H1 (cell line): ENCODE results near the gene UBL4A.

Experiments used
- FOSL1 ChIP-seq: IDR thresholded peaks from 2 replicates; pipeline ENCODE4 v1.6.1; 2011; ENCODE audit warnings: mild to moderate bottlenecking, low read depth, low read length, moderate library complexity; ENCODE audit not compliant: insufficient read depth
- JUND ChIP-seq: IDR thresholded peaks from 2 replicates; pipeline ENCODE4 v1.6.1; 2011; ENCODE audit warnings: mild to moderate bottlenecking, improper control_type of control experiment, low read length
- POLR2A ChIP-seq, 2 experiments: IDR thresholded peaks; 1 replicate in 1 of 2; 2 replicates in 1 of 2; pipeline ENCODE4 v1.6.1; 2011; ENCODE audit warnings: low read depth in 2 of 2, low read length in 2 of 2, mild to moderate bottlenecking in 2 of 2; ENCODE audit errors: control extremely low read depth in 1 of 2
- POLR2AphosphoS5 ChIP-seq: IDR thresholded peaks from 2 replicates; pipeline ENCODE4 v1.6.1; 2011; ENCODE audit warnings: low read depth, low read length
- RNF2 ChIP-seq: fragments of 200-900, 300-1000 bp; sonication (generic); IDR thresholded peaks from 2 replicates; pipeline ENCODE4 v1.7.1; 2016; ENCODE audit warnings: borderline replicate concordance, low read depth, mild to moderate bottlenecking, antibody characterized with exemption, low read length; ENCODE audit not compliant: poor library complexity, severe bottlenecking; ENCODE audit errors: missing control alignments
- ZNF274 ChIP-seq: IDR thresholded peaks from 2 replicates; pipeline ENCODE4 v1.7.0; 2012; ENCODE audit warnings: low read length, borderline replicate concordance; ENCODE audit errors: extremely low read depth

GRCh38 chrX:154494715-154495114 lies 8.3 kb upstream of the UBL4A start:
- TF ChIP-seq ZNF274: no peak
- TF ChIP-seq JUND: no peak
- no peak for TF ChIP-seq RNF2
- TF ChIP-seq POLR2A (IDR thresholded peaks at IDR 0.05; ENCODE audit: control extremely low read depth in 1 of 2, low read depth in 2 of 2, low read length in 2 of 2): no peak
- no peak for TF ChIP-seq POLR2AphosphoS5
- no peak for TF ChIP-seq FOSL1
